Ammon's horn (tissue), 1 donor: ENCODE measurements around the gene RNU1-4.
"Not testable (repeated sequence)": the region's sequence is repeated elsewhere in the genome, so short reads cannot be mapped to it uniquely, and the experiment has no call there.

Experiments used
- DNase-seq: peaks from one replicate; pipeline ENCODE4 v3.0.0-alpha.2; 2016; ENCODE audit warnings: low spot score

The RNU1-4 gene

GRCh38 chr1:16770139-16770759 is 29.9 kb downstream of the RNU1-4 start:
- not testable (repeated sequence) for DNase-seq

GRCh38 chr1:16770896-16771446 is 30.7 kb downstream of the RNU1-4 start:
- DNase-seq, result not testable (repeated sequence)

DNA sequence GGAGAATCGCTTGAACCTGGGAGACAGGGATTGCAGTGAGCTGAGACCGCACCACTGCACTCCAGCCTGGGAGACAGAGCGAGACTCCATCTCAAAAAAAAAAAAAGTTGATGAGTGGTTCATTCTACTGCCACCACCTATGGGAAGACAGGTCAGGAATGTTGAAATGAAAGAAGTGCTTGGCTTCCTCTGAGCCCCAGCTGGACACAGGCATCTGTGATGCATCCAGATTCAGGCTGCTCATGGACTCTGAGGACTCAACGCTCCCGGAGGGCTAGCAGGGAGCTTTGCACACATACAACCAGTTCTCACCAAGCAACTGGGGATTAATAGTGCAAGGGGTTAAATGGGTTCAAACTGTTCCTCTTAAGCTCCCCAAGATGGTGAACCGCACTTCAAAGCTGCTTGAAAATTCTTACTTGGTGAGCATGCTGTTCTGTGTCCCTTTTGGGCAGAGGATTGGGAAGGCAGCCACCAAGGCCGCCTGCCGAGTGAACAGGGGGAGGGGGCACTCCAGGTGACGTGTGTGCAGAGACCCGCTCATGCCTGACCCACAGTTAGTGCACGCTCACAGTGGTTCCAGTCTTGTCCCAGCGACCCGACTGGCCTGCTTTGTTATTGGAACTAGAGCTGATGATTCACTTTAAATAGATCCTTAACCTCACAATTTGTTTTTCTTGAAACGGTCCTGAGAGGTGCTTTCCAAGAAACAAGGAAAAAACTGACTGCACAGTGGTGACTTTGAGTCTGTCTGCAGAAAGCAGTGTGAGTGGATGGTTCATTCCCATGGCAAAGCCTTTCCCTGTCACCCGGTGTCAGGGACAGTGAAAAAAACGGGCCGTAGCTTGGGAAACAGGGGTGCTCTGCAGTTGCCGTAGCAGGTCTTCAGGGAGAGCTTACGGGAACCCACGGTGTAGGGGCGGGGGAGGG is 32.2 kb downstream of the RNU1-4 start:
- DNase-seq, result not testable (repeated sequence)

GRCh38 chr1:16773205-16773596 is 32.9 kb downstream of the RNU1-4 start:
- DNase-seq, result not testable (repeated sequence)

GRCh38 chr1:16773723-16774122 is 33.4 kb downstream of the RNU1-4 start:
- DNase-seq, result not testable (repeated sequence)

GRCh38 chr1:16774773-16775172 is 34.5 kb downstream of the RNU1-4 start:
- not testable (repeated sequence) for DNase-seq

DNA sequence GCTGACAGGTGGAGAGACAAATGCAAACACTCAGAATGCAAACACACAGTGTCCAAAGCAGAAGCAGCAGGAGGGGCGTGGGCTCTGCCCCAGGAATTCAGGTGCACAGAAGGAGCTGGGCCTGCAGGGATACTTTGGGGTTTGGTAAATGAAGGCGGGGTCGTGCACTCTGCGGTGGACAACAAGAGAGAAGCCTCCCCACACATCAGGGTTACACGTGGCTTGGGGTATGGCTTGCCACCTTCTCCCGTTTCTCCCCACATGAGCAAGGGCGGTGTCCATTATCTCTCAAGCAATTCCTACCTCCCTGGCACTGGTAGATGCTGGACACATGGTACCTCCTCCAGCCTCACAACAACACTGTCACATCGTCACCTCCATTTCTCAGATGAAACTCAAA is 35.0 kb downstream of the RNU1-4 start:
- DNase-seq, result not testable (repeated sequence)

DNA sequence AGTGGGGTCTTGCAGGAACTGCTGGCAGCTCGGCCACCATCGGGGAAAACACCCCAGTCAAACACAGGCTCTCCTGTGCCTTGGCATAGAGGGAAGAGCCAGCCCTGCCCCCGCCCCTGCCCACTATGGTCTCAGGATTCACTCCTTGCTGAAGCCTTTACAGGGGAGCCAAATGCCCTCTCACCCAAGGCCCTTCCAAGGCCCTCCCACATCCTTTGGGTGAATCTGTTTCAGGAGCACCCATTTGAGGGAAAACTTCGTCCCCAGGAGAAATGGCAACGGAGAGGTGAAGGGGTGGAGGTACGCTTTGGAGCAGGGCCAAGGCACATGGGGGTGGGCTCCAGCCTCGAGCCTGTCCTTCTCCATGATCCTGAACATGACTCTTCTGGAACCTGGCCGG is 35.9 kb downstream of the RNU1-4 start:
- DNase-seq, result not testable (repeated sequence)

DNA sequence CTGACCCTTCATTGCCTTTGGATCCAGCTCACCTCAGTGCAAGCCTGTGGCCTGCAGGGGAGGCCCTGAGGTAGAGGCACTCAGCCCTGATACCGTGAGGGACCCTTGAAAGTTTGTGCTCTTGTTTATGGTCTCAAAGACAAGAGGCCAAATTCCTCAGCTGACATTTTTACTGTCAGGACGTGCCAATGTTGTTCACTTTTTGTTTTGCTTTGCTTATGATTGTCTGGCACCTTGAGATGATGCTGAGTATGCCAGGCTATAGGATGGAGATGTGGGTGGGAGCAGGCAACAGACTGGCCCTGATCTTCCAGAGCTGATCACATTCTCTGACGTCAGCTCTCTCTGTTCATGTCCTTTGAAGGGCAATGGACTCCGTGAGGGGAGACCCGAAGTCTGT is 36.5 kb downstream of the RNU1-4 start:
- not testable (repeated sequence) for DNase-seq

DNA sequence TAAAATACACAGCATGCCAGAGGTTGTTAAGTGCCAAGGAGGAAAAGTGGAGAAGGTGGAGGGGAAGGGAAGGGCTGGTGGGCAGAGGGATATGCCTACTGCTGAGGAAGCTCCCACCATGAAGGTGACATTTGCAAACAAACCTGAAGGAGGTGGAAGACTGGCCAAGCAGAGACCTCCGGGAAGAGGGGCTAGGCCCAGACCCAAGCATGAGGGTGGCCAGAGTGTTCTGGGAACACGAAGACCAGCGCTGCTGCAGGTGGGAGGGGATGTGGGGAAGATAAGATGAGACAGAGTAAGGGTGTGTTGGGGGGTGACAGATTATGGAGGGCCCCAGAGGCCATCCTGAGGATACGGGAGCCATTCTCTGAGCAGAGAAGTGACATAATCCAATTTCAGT is 37.5 kb downstream of the RNU1-4 start:
- not testable (repeated sequence) for DNase-seq

GRCh38 chr1:16779525-16779924 is 39.2 kb downstream of the RNU1-4 start:
- DNase-seq, result not testable (repeated sequence)

DNA sequence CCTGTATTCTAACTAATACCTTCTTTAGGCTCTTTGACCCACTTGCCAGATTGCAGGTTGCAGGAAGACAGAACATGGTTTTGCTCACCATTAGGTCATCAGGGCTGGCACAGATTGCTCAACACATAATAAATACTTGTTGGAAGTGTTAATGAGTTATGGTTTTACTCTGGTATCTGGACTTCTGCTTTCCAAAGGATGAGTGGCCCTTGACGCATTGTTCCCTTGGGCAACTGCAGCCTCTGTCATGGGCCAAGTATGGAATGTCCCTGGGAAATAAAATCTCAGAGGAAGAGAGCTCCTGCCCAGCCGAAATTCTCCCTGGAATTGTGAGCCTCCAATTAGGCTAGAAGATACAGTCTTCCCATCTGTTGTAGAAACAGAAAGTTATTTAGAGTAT is 40.7 kb downstream of the RNU1-4 start:
- not testable (repeated sequence) for DNase-seq

DNA sequence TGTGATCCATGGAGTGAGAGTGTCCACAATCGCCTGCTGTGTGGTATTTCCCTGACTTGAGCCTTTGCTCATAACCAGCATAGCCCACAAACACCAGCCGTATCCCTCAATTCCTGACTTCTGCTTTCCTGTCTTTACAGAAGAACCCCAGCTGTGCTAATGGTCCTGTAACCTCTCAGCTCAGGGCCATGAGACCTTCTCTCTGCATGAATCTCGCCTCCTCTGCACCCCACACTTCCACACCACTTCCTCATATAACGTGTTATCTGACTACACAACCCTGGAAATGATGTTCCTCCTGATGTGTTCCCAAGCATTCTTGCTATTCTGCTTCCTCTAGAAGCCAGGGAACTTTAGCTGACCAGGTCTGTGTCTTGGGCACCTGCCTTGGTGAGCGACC is 41.3 kb downstream of the RNU1-4 start:
- DNase-seq, result not testable (repeated sequence)

DNA sequence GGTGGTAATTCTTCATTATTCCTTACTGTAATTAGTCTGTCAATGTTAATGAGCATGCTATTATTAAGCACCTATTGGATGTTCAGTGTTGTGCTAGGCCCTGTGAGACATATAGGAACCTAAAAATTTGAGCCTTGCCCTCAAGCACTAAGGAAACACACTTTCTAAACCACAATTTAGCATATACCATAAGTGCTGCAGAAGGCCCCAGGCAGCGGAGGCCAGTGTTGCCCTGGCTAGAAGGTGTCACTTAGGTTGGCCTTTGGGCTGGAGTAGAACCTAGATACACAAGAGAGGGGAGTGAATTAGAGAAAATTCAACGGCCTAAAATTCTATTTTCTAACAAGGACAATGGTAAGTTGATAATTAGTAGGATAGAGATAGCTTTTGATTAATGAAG is 44.6 kb downstream of the RNU1-4 start:
- DNase-seq, result not testable (repeated sequence)

- DNase-seq, result not testable (repeated sequence)
Observed at GRCh38 chr1:16786362-16786761, 46.0 kb downstream of the RNU1-4 start.

DNA sequence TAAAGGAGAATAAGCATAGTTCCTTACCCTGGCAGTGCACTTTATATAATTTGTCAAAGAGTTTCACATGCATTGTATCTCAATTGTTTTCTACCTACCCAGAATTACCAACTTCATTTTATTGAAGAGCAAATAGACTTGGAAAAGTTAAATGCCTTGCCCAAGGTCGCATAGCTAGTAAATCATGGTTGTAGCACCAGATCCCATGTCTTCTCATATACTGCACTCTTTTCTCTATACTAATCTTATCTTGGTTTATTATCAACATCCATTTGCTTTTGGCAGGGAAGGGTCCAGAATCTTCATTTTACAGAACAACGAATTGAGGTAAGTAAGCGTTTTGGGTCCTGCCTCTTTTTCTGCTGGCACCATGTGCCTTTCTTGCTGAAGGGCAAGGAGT is 46.9 kb downstream of the RNU1-4 start:
- DNase-seq, result not testable (repeated sequence)

- DNase-seq, result not testable (repeated sequence)
Observed at GRCh38 chr1:16787711-16788110, 47.4 kb downstream of the RNU1-4 start.
